Chondrocyte (in vitro differentiated cells): Measurements from ENCODE around the gene CCT3. TPM values are rescaled to one million over a fixed set of nuclear protein-coding genes. Genes with fewer than 3 reads are reported as not detected.

Source experiments
- DNase-seq: peaks from one replicate; pipeline ENCODE4 v3.0.0; 2021; ENCODE audit warnings: mixed read lengths, low spot score
- H3K27ac Mint-ChIP-seq: one replicate; pipeline ENCODE4 v1.8.0; 2021; ENCODE audit warnings: mild to moderate bottlenecking, moderate library complexity, mixed read lengths; ENCODE audit not compliant: unreplicated experiment
- H3K27me3 Mint-ChIP-seq: 2 replicates; pipeline ENCODE4 v1.8.0; 2021; ENCODE audit warnings: low read depth, mixed read lengths
- H3K36me3 Mint-ChIP-seq: 2 replicates; pipeline ENCODE4 v1.8.0; 2021; ENCODE audit warnings: low read depth, mixed read lengths
- H3K4me1 Mint-ChIP-seq: 2 replicates; pipeline ENCODE4 v1.8.0; 2021; ENCODE audit warnings: low read depth, mild to moderate bottlenecking, mixed read lengths
- H3K4me3 Mint-ChIP-seq: one replicate; pipeline ENCODE4 v1.8.0; 2021; ENCODE audit warnings: mild to moderate bottlenecking, moderate library complexity, mixed read lengths; ENCODE audit not compliant: unreplicated experiment
- H3K9me3 Mint-ChIP-seq: 2 replicates; pipeline ENCODE4 v1.8.0; 2021; ENCODE audit warnings: low read depth, mixed read lengths
- total RNA-seq: library from RNA; stranded (reverse); gene quantifications from 3 replicates; pipeline ENCODE4 v1.2.1, GENCODE V29; 2021
- TF ChIP-seq, protein P1 (sequence below): fragments of 200-600 bp; sonication (generic); IDR thresholded peaks from 2 replicates; pipeline ENCODE4 v1.5.0; 2021; ENCODE audit warnings: antibody characterized with exemption, mild to moderate bottlenecking, moderate library complexity

The CCT3 gene
- total RNA-seq, 1 donor from 2014 or later: 161 TPM

- TF ChIP-seq, protein P1, sequence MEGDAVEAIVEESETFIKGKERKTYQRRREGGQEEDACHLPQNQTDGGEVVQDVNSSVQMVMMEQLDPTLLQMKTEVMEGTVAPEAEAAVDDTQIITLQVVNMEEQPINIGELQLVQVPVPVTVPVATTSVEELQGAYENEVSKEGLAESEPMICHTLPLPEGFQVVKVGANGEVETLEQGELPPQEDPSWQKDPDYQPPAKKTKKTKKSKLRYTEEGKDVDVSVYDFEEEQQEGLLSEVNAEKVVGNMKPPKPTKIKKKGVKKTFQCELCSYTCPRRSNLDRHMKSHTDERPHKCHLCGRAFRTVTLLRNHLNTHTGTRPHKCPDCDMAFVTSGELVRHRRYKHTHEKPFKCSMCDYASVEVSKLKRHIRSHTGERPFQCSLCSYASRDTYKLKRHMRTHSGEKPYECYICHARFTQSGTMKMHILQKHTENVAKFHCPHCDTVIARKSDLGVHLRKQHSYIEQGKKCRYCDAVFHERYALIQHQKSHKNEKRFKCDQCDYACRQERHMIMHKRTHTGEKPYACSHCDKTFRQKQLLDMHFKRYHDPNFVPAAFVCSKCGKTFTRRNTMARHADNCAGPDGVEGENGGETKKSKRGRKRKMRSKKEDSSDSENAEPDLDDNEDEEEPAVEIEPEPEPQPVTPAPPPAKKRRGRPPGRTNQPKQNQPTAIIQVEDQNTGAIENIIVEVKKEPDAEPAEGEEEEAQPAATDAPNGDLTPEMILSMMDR: peak; percentile 51
- H3K36me3 Mint-ChIP-seq: peaks cover 18% of the 10 kb centered on the region
- H3K4me3 Mint-ChIP-seq: peak overlapping the region; percentile 97
- peak overlapping the region; percentile 95 for H3K27ac Mint-ChIP-seq
- peaks cover 38% of the 10 kb centered on the region for H3K4me1 Mint-ChIP-seq
- peak; percentile 51 for DNase-seq
- no peaks in the 10 kb centered on the region for H3K9me3 Mint-ChIP-seq
- H3K27me3 Mint-ChIP-seq: no peaks in the 10 kb centered on the region
These were observed 56.8 kb downstream of the CCT3 start for GRCh38 chr1:156281281-156281680.

- Mint-ChIP-seq H3K36me3 (peaks cover 25% of the 10 kb centered on the region), H3K4me3 (no peak overlapping the region), H3K27me3 (no peaks in the 10 kb centered on the region), H3K9me3 (no peaks in the 10 kb centered on the region), H3K27ac (no peak overlapping the region), H3K4me1 (peaks cover 38% of the 10 kb centered on the region)
- no peak for DNase-seq
- TF ChIP-seq, protein P1: no peak
These were observed 58.3 kb downstream of the CCT3 start for GRCh38 chr1:156279837-156280236.

GRCh38 chr1:156276966-156277381, 61.1 kb downstream of the CCT3 start:
- TF ChIP-seq, protein P1: no peak
- Mint-ChIP-seq H3K4me3 (no peak overlapping the region), H3K36me3 (peaks cover 47% of the 10 kb centered on the region), H3K4me1 (peaks cover 20% of the 10 kb centered on the region), H3K27ac (no peak overlapping the region), H3K27me3 (no peaks in the 10 kb centered on the region), H3K9me3 (no peaks in the 10 kb centered on the region)
- DNase-seq: peak; percentile 25

DNA sequence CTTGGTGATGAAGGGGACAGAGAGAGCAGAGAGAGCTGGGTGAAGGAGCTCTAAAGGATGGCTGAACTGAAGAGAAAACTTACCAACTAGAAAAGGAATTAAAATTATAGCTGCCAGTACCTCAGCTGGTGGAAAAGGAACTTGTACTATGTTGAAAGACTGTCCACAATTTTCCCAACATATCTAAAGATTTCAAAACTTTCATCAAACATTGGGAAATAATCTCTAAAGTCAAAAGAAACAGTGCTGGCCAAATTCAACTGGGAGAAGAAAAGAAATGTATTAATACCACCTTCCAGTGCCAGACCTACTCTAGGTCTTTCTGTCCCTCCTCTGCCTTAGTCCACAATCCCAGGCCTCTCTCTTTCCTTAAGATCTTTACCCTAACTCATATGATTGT, 61.6 kb downstream of the CCT3 start:
- H3K27ac Mint-ChIP-seq: no peak overlapping the region
- no peak for DNase-seq
- no peaks in the 10 kb centered on the region for H3K9me3 Mint-ChIP-seq
- H3K4me1 Mint-ChIP-seq: peaks cover 15% of the 10 kb centered on the region
- H3K27me3 Mint-ChIP-seq: no peaks in the 10 kb centered on the region
- H3K36me3 Mint-ChIP-seq: peaks cover 50% of the 10 kb centered on the region
- no peak overlapping the region for H3K4me3 Mint-ChIP-seq
- TF ChIP-seq, protein P1: no peak

- no peaks in the 10 kb centered on the region for H3K4me1 Mint-ChIP-seq
- H3K4me3 Mint-ChIP-seq: no peak overlapping the region
- no peak overlapping the region for H3K27ac Mint-ChIP-seq
- H3K27me3 Mint-ChIP-seq: no peaks in the 10 kb centered on the region
- peaks cover 65% of the 10 kb centered on the region for H3K36me3 Mint-ChIP-seq
- H3K9me3 Mint-ChIP-seq: no peaks in the 10 kb centered on the region
- TF ChIP-seq, protein P1: no peak
- no peak for DNase-seq
These were observed 67.8 kb downstream of the CCT3 start for GRCh38 chr1:156270314-156270713.
